GM12878 (cell line): ENCODE results near the gene CYSTM1. TPM values are rescaled to one million over a fixed set of nuclear protein-coding genes. Genes with fewer than 3 reads are reported as not detected.

Experiments
- ATAC-seq: fragments of 200-7000 bp; cut with Tn5 transposase; 3 replicates; pipeline ENCODE4 v1.9.1; 2020; ENCODE audit warnings: mild to moderate bottlenecking, moderate library complexity
- BruUV-seq: library from RNA; stranded (reverse); fragments of 400-500 nt; replicated peaks from 2 replicates; lab custom pipeline; 2021; lab: Mats Ljungman, UMichigan
- CTCF ChIA-PET: fragments of 300-600 bp; sonication (Branson Sonifier 250); formaldehyde crosslinking; extraction: SDS; loops from one replicate; lab custom pipeline; 2021; ENCODE audit warnings: inconsistent platforms; lab: Yijun Ruan, JAX
- POLR2A ChIA-PET: fragments of 350-600 bp; formaldehyde crosslinking; extraction: SDS; loops from one replicate; lab custom pipeline; 2021; ENCODE audit warnings: inconsistent platforms; lab: Charles Lee
- RAD21 ChIA-PET: fragments of 300-600 bp; sonication (Branson Sonifier 250); formaldehyde crosslinking; loops from one replicate; lab custom pipeline; 2023; ENCODE audit warnings: antibody characterized with exemption; ENCODE audit not compliant: unreplicated experiment; lab: Charles Lee
- SMC1A ChIA-PET: fragments of 300-600 bp; sonication (Branson Sonifier 250); formaldehyde crosslinking; loops from one replicate; lab custom pipeline; 2023; ENCODE audit not compliant: unreplicated experiment, uncharacterized antibody; lab: Charles Lee
- DNase-seq: peaks from one replicate; pipeline ENCODE4 v3.0.0-alpha.2; 2011; ENCODE audit warnings: low read depth, low spot score
- FAIRE-seq: peaks from 3 replicates; lab custom pipeline; 2011; peaks lifted over from hg19 to GRCh38; lab: Jason Lieb, UNC
- H2AFZ ChIP-seq: 2 replicates; pipeline ENCODE4 v1.6.0; 2011; ENCODE audit warnings: low read depth, low read length, control low read depth; ENCODE audit not compliant: control insufficient read depth
- H3K27ac ChIP-seq: 2 replicates; pipeline ENCODE4 v1.5.1; 2011; ENCODE audit warnings: control low read depth; ENCODE audit not compliant: control insufficient read depth, insufficient read depth
- H3K27me3 ChIP-seq, 2 experiments: replicated peaks in 1 of 2; 2 replicates each; pipeline versions ENCODE4 v1.6.0 to v1.6.1; 2011; ENCODE audit warnings: low read length in 1 of 2; ENCODE audit not compliant: control insufficient read depth in 2 of 2, insufficient read depth in 2 of 2
- H3K36me3 ChIP-seq, 2 experiments: 2 replicates each; pipeline ENCODE4 v1.5.1; 2011; ENCODE audit warnings: low read length in 1 of 2; ENCODE audit not compliant: control insufficient read depth in 2 of 2, insufficient read depth in 2 of 2
- H3K4me1 ChIP-seq: 2 replicates; pipeline ENCODE4 v1.6.1; 2011; ENCODE audit warnings: mild to moderate bottlenecking, low read length, moderate library complexity, mixed read lengths; ENCODE audit not compliant: control insufficient read depth, insufficient read depth
- H3K4me2 ChIP-seq: 2 replicates; pipeline ENCODE4 v1.6.0; 2011; ENCODE audit warnings: control low read depth; ENCODE audit not compliant: control insufficient read depth, insufficient read depth
- H3K4me3 ChIP-seq: fragments of 200-600 bp; sonication (generic); 2 replicates; pipeline ENCODE4 v1.5.1; 2016
- H3K79me2 ChIP-seq: 2 replicates; pipeline ENCODE4 v1.6.0; 2011; ENCODE audit warnings: low read length; ENCODE audit not compliant: control insufficient read depth, insufficient read depth
- H3K9ac ChIP-seq: 2 replicates; pipeline ENCODE4 v1.8.0; 2011; ENCODE audit warnings: low read length, control low read depth, mixed read lengths; ENCODE audit not compliant: control insufficient read depth, insufficient read depth
- H3K9me3 ChIP-seq: replicated peaks from 3 replicates; pipeline ENCODE4 v1.5.1; 2011; ENCODE audit warnings: mild to moderate bottlenecking, low read length; ENCODE audit not compliant: control insufficient read depth, insufficient read depth
- H4K20me1 ChIP-seq: 2 replicates; pipeline ENCODE4 v1.6.0; 2011; ENCODE audit not compliant: control insufficient read depth, insufficient read depth
- ATF2 ChIP-seq: IDR thresholded peaks from 2 replicates; pipeline ENCODE4 v1.6.1; 2012; ENCODE audit warnings: low read length, inconsistent platforms
- CBX3 ChIP-seq: fragments of 200-600 bp; sonication (generic); IDR thresholded peaks from 2 replicates; pipeline ENCODE4 v1.6.1; 2016; ENCODE audit warnings: low read depth, borderline replicate concordance
- E2F4 ChIP-seq: IDR thresholded peaks from 2 replicates; pipeline ENCODE4 v1.6.1; 2012; ENCODE audit warnings: low read depth, low read length, improper control_type of control experiment
- E4F1 ChIP-seq: fragments of 450-650 bp; IDR thresholded peaks from 2 replicates; pipeline ENCODE4 v1.6.1; 2018; ENCODE audit warnings: borderline replicate concordance, mild to moderate bottlenecking; ENCODE audit not compliant: partially characterized antibody
- EP300 ChIP-seq, 2 experiments: fragments of 150-350 bp in 1 of 2; IDR thresholded peaks; 2 replicates each; pipeline ENCODE4 v1.6.1; 2011 to 2012; ENCODE audit warnings: low read depth in 2 of 2, low read length in 2 of 2, borderline replicate concordance in 1 of 2, improper control_type of control experiment in 1 of 2, inconsistent platforms in 1 of 2; ENCODE audit not compliant: control insufficient read depth in 1 of 2
- POLR2A ChIP-seq: IDR thresholded peaks from 2 replicates; pipeline ENCODE4 v1.6.1; 2011; ENCODE audit warnings: low read depth, mild to moderate bottlenecking, low read length
- POU2F2 ChIP-seq: IDR thresholded peaks from 3 replicates; pipeline ENCODE4 v1.6.1; 2011; ENCODE audit warnings: low read depth, mild to moderate bottlenecking, low read length, borderline replicate concordance
- RBBP5 ChIP-seq: fragments of 200-600 bp; sonication (generic); conservative IDR thresholded peaks from 2 replicates; pipeline ENCODE4 v1.6.1; 2016
- SKIL ChIP-seq: fragments of 450-650 bp; IDR thresholded peaks from 2 replicates; pipeline ENCODE4 v1.6.1; 2017; ENCODE audit warnings: mild to moderate bottlenecking, low read depth, inconsistent platforms; ENCODE audit not compliant: poor library complexity, severe bottlenecking
- SMAD5 ChIP-seq: IDR thresholded peaks from 2 replicates; pipeline ENCODE4 v1.6.1; 2016; ENCODE audit warnings: antibody characterized with exemption, low read depth
- SMARCA5 ChIP-seq: fragments of 450-650 bp; IDR thresholded peaks from 2 replicates; pipeline ENCODE4 v1.6.1; 2017; ENCODE audit warnings: mild to moderate bottlenecking
- ZNF687 ChIP-seq: fragments of 450-650 bp; IDR thresholded peaks from 2 replicates; pipeline ENCODE4 v1.6.1; 2017; ENCODE audit warnings: mild to moderate bottlenecking, moderate library complexity
- WGBS: methylation state at CpG from one replicate; pipeline ENCODE4 v1.1.6; 2016; ENCODE audit warnings: low lambda C conversion rate; ENCODE audit not compliant: insufficient replicate concordance, insufficient coverage; ENCODE audit errors: missing lambda C conversion rate; 5-methylcytosine and 5-hydroxymethylcytosine counted together
- in situ Hi-C: fragments of 300-500 bp; cut with MboI; formaldehyde crosslinking; loops from 9 replicates; pipeline ENCODE4 v1.14.3; 2018; ENCODE audit warnings: mixed read lengths
- intact Hi-C: fragments of 100-400 bp; cut with micrococcal nuclease; formaldehyde crosslinking; loops from one replicate; pipeline ENCODE4 v1.14.2; 2022; ENCODE audit not compliant: unreplicated experiment
- polyA plus RNA-seq, 11 experiments: library from polyadenylated mRNA; depleted of rRNA in 4 of 11; unstranded in 6 of 11; stranded (reverse) in 5 of 11; fragments of >200 nt; fragmentation: Nextera tagmentation in 4 of 11; fragmentation: Illumina TruSeq in 1 of 11; extraction: Ambion mirVana in 4 of 11; extraction: Trizol in 1 of 11; gene quantifications; 1 replicate in 1 of 11; 2 replicates in 10 of 11; pipeline versions ENCODE4 v1.2.1 to v1.2.3, GENCODE V29; 2011 to 2016; ENCODE audit warnings: inconsistent platforms in 2 of 11, missing spikeins in 2 of 11, low read depth in 1 of 11
- total RNA-seq, 4 experiments: library from RNA; depleted of rRNA in 3 of 4; stranded (reverse); fragments of >200 nt in 3 of 4; fragmentation: Illumina TruSeq in 1 of 4; extraction: Trizol in 1 of 4; gene quantifications; 2 replicates each; pipeline versions ENCODE4 v1.2.1 to v1.2.3, GENCODE V29; 2013 to 2021

CYSTM1 gene
- total and polyA plus RNA-seq, 10 of the 15 experiments (the other 5 are each of a cell fraction or from before 2014, with no cell fraction given), result 52.7 to 261 (median 98.7) TPM

GRCh38 chr5:140282266-140282665, 107.3 kb downstream of the CYSTM1 start:
- Histone ChIP-seq H3K4me2 (no peak overlapping the region), H3K27me3 (no peaks in the 10 kb centered on the region), H4K20me1 (no peaks in the 10 kb centered on the region), H3K9ac (no peak overlapping the region), H2AFZ (no peak overlapping the region), H3K4me1 (peaks cover 13% of the 10 kb centered on the region), H3K9me3 (peaks cover 2% of the 10 kb centered on the region; the same call in 1 of the 3 replicates), H3K27ac (no peak overlapping the region), H3K4me3 (no peak overlapping the region), H3K36me3 (peaks cover 0 to 2% of the 10 kb centered on the region in 2 experiments; a peak in 3 of 4 replicates), H3K79me2 (peaks cover 21% of the 10 kb centered on the region)
- CTCF ChIA-PET, result interaction anchor here (1.5 to 2.6 kb wide), 3 partner anchors 13 to 69 kb away, joined by 3 to 10 read pairs (median 6); partner anchors contain the start of gene HBEGF
- BruUV-seq, result no TSS peak
- 90% methylated on average over 2 of the region's 2 CpGs for WGBS
- in situ Hi-C loops (no loop called here), intact Hi-C loops (no loop called here)
- DNase-seq (no peak), ATAC-seq (no peak), FAIRE-seq (no peak)
- RAD21 ChIA-PET, result interaction anchor here (0.8 to 1.7 kb wide), 3 partner anchors 13 to 63 kb away, joined by 3 to 6 read pairs (median 3); no protein-coding TSS in a partner anchor
- POLR2A ChIA-PET, result interaction anchor here (0.6 to 1.5 kb wide), 4 partner anchors 21 to 73 kb away, joined by 3 to 5 read pairs (median 4); partner anchors contain the start of gene PFDN1
- SMC1A ChIA-PET, result interaction anchor here (1.0 kb wide), 1 partner anchor 70 kb away, joined by 3 read pairs; no protein-coding TSS in a partner anchor
- TF ChIP-seq E2F4, result no peak
- TF ChIP-seq POU2F2, result no peak
- TF ChIP-seq SMARCA5, result no peak
- TF ChIP-seq SKIL, result no peak
- TF ChIP-seq EP300 (IDR thresholded peaks at IDR 0.05; ENCODE audit: borderline replicate concordance in 1 of 2, control insufficient read depth in 1 of 2, low read depth in 2 of 2, low read length in 2 of 2), result no peak
- no peak for TF ChIP-seq ATF2
- no peak for TF ChIP-seq ZNF687
- no peak for TF ChIP-seq POLR2A
- TF ChIP-seq RBBP5, result no peak
- no peak for TF ChIP-seq E4F1
- TF ChIP-seq CBX3, result no peak
- no peak for TF ChIP-seq SMAD5
